Measurements from ENCODE around the gene FOXA2.

FOXA2 gene

DNA sequence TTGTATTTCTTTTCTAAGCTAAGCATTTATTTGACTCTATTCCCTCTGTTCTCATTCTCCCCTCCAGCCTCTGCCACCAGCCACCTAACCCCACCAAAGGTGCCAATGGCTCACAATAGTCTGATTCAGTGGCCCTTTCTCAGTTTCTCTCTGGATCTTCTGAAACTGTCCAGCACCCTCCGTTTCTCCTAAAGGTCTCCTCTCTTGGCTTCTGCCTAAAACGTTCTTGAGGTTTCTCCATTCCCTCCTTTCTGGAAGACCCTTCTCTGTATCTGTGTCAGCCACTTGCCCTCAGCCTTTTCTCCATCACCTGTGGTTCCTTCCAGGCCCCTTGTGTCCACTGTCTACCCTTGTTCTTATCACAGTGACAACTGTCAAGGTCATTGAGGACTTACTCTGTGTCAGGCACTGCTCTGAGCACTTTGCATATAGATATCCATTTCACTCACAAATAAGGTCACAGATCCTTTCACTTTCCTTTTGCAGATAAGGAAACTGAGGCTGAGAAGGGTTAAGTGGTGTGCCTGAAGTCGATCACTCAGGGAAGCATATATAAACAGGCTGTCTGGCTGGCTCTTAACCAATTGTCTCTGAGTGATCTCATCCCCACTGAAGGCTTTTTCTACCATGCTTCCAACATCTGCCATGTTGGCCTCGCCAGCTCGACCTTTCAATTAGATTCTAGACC, 48.1 kb downstream of the FOXA2 start:
- DNase-seq = no peak

DNA sequence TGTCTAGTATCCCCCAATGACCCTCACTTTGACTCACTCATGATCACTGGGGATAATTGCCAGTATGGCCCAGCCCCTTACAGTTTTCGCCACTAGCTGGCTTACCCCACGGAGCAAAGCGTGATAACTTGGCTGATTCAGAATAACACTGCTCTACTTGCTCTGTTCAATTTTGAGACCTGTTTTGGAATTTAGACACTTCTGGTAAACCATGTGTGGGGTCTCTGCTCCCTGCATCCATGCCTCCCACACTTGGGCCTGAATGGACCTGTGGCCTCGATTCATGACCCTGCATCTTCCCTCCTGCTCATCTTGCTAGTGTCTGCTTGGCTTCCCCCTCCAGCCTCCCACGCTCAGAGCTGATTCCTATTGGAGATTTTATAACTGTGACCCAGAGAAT, 48.9 kb downstream of the FOXA2 start:
- DNase-seq = no peak

DNA sequence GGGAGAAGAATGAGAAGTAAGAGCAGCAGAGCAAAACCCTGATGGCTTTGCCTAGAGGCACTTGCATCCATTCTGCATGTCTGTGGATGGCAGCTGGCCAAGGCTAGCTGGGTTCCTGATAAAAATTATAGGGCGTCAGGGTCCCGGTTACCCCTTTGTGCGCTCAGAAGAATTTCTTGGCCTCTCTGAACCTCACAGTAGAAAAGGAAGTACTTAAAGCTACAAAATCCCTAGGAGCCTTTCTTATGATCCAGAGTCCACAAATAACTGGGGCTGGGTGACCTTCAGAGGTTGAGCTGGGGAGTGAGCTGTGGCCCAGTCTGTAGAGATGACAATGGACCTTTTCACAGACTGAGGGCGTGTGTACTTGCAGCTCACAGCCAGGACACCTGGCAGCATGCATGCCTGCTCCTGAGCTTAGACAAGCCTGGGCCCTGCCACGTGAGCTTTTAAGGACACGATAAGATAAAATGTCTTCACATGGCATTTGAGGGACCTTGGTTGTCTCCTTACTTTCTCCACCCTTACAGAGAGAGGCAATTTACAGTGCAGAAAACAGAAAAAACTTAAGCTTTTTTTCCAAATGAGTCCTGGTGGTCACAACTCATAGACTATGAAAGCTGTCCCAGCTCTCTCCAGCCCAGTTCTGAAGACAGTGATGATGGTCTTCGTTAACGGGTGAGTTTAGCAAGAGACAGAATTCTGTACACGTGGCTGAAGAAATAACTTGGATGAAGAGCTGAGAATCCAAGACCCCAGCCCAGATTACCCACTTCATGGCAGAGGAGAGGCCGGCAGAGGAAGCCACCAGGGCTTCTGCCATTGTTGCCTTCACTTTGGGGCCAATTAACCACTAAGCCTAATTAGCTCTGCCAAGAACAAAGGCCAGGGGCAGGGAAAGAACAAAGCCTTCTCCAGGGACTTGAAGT, 50.3 kb downstream of the FOXA2 start:
- DNase-seq = no peak

DNA sequence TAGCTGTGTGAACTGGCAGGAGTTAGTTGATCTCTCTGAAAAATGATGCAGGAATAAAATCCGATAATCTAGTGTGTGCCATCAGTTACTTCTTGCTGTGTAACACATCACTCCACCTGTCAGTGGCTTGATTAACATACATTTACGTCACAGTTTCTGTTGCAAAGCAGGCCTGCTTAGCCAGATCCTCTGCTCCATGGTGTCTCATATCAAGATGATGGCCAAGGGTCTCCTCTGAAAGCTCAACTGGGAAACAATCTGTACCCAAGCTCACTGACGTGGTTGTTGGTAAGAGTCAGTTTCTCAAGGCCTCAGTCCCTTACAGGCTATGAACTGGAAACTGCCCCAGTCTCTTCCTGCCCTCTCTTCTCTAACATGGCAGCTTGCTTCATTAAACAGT, 51.8 kb downstream of the FOXA2 start:
- DNase-seq = no peak

DNA sequence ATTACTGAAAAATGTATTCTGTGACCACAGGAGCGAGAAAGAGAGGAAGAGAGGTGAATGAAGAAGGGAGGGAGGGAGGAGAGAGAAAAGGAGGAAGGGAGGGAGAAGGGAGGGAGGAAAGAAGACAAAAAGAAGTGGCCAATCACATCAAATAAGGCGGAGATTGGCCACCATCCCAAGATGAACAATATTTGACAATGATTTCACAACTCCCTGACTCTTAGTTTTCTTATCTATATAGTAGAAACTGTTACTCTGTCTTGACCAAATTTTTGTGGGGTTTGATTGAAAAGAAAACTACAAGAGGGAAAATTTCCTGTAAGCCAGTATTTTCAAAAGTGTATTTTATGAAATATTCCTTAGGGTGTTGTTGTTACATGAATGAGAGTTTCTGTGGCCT, 52.6 kb downstream of the FOXA2 start:
- no peak for DNase-seq

GRCh38 chr20:22531056-22531615, 53.2 kb downstream of the FOXA2 start:
- no peak for DNase-seq

Data from left hindlimb (tissue), 1 donor.